HAP-1 (cell line): Measurements from ENCODE around the gene EPSTI1.
"Not testable (repeated sequence)": the region's sequence is repeated elsewhere in the genome, so short reads cannot be mapped to it uniquely, and the experiment has no call there.

Source experiments
- DNase-seq, 2 experiments: peaks; one replicate each; pipeline ENCODE4 v3.0.0-alpha.2; 2016 to 2020; ENCODE audit warnings: low spot score in 2 of 2
- H3K27me3 ChIP-seq: fragments of 250-450 bp; sonication (Bioruptor Pico); 2 replicates; pipeline ENCODE4 v1.5.1; 2020; ENCODE audit warnings: low read depth, mild to moderate bottlenecking, moderate library complexity
- H3K36me3 ChIP-seq: fragments of 250-450 bp; sonication (Bioruptor Pico); replicated peaks from 2 replicates; pipeline ENCODE4 v1.5.1; 2020; ENCODE audit warnings: mild to moderate bottlenecking
- H3K4me1 ChIP-seq: fragments of 250-450 bp; sonication (Bioruptor Pico); 2 replicates; pipeline ENCODE4 v1.5.1; 2020; ENCODE audit warnings: mild to moderate bottlenecking
- H3K4me3 ChIP-seq: fragments of 250-450 bp; sonication (Bioruptor Pico); 2 replicates; pipeline ENCODE4 v1.5.1; 2020; ENCODE audit warnings: mild to moderate bottlenecking, moderate library complexity
- H3K9me3 ChIP-seq: fragments of 250-450 bp; sonication (Bioruptor Pico); 2 replicates; pipeline ENCODE4 v1.5.1; 2020; ENCODE audit warnings: mild to moderate bottlenecking, moderate library complexity
- in situ Hi-C: fragments of 300-500 bp; cut with MboI; formaldehyde crosslinking; loops from 3 replicates; pipeline ENCODE4 v1.14.3; 2020; ENCODE audit warnings: low sequenced_read_pairs, inconsistent platforms, mixed read lengths

The EPSTI1 gene, protein sequence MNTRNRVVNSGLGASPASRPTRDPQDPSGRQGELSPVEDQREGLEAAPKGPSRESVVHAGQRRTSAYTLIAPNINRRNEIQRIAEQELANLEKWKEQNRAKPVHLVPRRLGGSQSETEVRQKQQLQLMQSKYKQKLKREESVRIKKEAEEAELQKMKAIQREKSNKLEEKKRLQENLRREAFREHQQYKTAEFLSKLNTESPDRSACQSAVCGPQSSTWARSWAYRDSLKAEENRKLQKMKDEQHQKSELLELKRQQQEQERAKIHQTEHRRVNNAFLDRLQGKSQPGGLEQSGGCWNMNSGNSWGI

DNA sequence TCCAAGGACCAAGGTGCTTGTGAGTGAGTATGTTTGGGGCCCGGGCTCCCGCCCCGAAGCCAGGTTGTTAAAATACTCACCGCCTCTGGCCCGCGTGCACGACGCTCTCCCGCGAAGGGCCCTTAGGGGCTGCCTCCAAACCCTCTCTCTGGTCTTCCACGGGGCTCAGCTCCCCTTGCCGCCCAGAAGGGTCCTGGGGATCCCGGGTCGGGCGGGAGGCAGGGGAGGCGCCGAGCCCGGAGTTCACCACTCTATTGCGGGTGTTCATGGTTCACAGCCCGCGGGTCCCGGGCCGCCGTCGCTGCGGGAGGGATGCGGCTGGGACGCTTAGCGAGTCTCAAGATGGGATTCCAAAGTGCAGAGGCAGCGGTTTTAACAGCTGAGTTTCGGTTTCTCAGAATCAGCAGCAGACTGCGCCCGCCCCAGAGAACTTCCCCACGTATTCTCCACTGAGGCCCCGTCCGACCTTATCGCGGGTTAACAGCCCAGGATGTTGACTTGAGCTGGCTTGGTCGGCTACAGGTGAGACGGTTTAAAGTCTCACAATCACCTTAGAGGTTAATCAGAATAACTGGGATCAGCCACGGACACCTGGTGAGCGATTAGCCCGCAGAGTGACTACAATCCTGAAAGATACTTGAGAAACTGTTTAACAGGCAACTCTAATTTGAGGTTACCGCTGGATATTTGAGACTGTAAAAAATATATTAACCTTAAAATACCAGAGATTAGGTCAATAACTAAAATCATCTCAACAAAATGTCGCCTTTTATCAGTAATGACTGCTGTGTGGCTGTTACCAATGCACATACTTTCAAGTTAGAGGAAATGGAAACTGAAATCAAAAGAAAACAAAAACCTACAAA is at the start of gene EPSTI1:
Gene EPSTI1 (minus strand): TSS at position 344 of the 866 bp plus-strand sequence. CDS start 76 bp downstream, at position 268.
- no peak within 1 kb of the TSS for H3K4me3 ChIP-seq
- peaks cover 3% of the 10 kb centered on the region; the same call in 1 of the 2 replicates for H3K9me3 ChIP-seq
- H3K36me3 ChIP-seq, result no peaks in the 10 kb centered on the region
- no peaks in the 10 kb centered on the region for H3K27me3 ChIP-seq
- H3K4me1 ChIP-seq, result peaks cover 25% of the 10 kb centered on the region
- in situ Hi-C loops, result no loop called here
- DNase-seq, result no peak

DNA sequence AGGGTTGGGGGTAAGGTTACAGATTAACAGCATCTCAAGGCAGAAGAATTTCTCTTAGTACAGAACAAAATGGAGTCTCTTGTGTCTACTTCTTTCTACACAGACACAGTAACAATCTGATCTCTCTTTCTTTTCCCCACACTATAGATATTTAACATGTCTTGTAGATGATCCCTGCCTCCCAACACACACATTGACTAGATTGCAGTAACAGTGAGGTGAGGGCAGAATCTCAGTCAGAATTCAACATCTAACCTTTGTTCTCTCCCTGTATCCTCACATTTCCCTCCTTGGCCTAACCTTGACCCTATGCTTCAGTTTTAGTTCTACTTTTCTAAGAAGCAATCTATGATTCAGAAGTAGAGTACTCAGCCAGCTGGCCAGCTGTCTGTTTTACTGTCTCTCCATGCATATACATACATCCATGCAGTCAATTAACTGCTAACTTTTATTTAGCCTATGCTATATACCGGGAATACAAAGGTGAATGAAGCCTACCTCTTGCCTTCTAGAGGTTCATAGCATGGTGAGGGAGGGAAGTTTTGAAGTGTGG is 49.4 kb upstream of the EPSTI1 start:
- Histone ChIP-seq H3K27me3 (no peaks in the 10 kb centered on the region), H3K4me3 (no peak overlapping the region), H3K9me3 (no peaks in the 10 kb centered on the region), H3K36me3 (no peaks in the 10 kb centered on the region), H3K4me1 (peaks cover 30% of the 10 kb centered on the region)
- DNase-seq, result no peak
- in situ Hi-C loops, result no loop called here

DNA sequence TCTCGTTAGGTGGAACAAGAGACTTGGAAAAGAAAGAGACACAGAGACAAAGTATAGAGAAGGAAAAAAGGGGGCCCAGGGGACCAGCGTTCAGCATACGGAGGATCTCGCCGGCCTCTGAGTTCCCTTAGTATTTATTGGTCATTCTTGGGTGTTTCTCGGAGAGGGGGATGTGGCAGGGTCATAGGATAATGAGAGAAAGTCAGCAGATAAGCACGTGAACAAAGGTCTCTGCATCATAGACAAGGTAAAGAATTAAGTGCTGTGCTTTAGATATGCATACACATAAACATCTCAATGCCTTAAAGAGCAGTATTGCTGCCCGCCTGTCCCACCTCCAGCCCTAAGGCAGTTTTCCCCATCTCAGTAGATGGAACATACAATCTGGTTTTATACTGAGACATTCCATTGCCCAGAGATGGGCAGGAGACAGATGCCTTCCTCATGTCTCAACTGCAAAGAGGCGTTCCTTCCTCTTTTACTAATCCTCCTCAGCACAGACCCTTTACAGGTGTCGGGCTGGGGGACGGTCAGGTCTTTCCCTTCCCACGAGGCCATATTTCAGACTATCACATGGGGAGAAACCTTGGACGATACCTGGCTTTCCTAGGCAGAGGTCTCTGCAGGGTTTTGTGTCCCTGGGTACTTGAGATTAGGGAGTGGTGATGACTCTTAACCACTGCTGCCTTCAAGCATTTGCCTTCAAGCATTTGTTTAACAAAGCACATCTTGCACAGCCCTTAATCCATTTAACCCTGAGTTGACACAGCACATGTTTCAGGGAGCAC is 48.7 kb upstream of the EPSTI1 start:
- peaks cover 30% of the 10 kb centered on the region for H3K4me1 ChIP-seq
- H3K36me3 ChIP-seq, H3K9me3 ChIP-seq, H3K27me3 ChIP-seq, in situ Hi-C loops, H3K4me3 ChIP-seq: not testable (repeated sequence)
- DNase-seq, result peak; percentile 67 to 77

DNA sequence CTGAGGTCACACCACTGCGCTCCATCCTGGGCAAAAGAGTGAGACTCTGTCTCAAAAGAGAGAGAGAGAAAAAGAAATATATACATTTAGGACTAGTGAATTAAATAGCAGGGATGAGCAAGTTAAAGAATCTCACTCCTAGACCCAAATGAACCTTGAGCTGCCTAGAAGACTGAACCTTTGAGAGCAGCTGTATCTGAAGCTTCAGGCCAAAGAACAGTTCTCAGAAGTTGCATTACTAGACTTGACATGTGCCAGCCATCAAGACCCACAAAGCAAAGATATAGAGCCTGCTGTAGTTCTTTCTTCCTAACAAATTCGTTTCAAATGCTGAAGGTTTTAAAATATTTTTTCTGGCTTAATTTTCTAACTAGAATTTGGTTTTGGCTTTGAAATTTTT is 47.9 kb upstream of the EPSTI1 start:
- in situ Hi-C loops, result no loop called here
- H3K4me1 ChIP-seq, result peaks cover 34% of the 10 kb centered on the region
- H3K4me3 ChIP-seq, result no peak overlapping the region

DNA sequence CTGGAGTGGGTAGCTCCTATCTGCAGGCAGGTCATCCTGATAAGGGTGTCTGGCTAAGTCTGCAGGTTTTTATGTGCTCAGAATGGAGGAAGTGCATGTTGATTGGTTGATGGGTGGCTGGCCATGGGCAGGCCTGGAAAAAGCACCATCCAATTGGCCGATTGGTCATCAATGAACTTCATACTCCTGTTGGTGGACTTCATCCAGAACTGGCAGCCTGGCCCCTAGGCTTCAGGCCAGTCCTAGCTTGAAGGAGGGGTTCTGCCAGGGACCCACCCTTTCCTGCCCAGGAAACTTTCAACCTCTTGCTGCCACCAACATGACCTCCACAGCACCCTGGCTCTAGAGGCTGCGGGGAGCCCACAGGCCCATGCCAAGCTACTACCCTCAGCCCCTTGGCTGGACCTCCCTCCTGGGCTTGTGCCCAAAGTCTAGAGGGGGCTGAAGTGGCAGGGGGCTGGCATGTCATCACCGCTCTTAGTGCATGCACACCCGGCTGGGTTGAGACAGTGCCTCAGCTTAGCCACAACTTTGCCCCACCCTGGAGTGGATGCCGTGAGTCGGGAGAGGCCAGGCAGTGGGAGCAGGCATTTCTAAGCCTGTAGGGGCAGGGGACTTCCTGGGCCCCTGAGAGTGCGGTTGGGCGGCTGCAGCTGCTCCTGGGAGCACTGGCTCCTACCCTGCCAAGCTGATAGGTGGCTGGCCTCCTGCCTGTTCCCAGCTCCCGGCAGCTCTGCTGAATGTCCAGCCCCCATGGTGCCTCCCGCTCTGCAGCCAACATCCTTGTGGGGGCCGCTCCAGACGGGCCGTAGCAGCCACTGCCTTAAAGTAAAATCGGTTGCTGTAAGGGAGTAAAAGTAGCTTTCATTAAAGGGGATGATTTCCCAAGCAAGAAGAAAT is 44.6 kb upstream of the EPSTI1 start:
- H3K9me3 ChIP-seq, result peaks cover 3% of the 10 kb centered on the region
- H3K4me1 ChIP-seq, result peaks cover 27% of the 10 kb centered on the region
- H3K4me3 ChIP-seq, result no peak overlapping the region
- in situ Hi-C loops, result no loop called here
- no peaks in the 10 kb centered on the region for H3K36me3 ChIP-seq
- H3K27me3 ChIP-seq, result no peaks in the 10 kb centered on the region
- DNase-seq, result no peak

More for the DNA sequence above, 47.9 kb upstream of the EPSTI1 start:
- no peak for DNase-seq
- Histone ChIP-seq H3K9me3 (no peaks in the 10 kb centered on the region), H3K36me3 (no peaks in the 10 kb centered on the region), H3K27me3 (no peaks in the 10 kb centered on the region)

DNA sequence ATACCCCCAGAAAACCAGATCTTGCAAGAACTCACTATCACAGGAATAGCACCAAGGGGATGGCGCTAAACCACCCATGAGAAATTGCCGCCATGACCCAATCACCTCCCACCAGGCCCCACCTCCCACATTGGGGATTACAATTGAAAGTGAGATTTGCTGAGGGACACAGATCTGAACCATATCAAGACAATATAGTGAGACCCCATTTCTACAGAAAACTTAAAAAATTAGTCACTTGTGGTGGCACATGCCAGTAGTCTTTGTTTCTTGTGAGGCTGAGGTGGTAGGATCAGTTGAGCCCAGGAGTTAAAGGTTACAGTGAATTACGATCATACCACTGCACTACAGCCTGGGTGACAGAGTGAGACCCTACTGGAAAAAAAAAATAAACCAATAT is 41.0 kb upstream of the EPSTI1 start:
- Histone ChIP-seq H3K27me3 (no peaks in the 10 kb centered on the region), H3K4me3 (no peak overlapping the region), H3K9me3 (peaks cover 3% of the 10 kb centered on the region), H3K36me3 (no peaks in the 10 kb centered on the region), H3K4me1 (peaks cover 44% of the 10 kb centered on the region)
- DNase-seq, result no peak
- in situ Hi-C loops, result no loop called here

DNA sequence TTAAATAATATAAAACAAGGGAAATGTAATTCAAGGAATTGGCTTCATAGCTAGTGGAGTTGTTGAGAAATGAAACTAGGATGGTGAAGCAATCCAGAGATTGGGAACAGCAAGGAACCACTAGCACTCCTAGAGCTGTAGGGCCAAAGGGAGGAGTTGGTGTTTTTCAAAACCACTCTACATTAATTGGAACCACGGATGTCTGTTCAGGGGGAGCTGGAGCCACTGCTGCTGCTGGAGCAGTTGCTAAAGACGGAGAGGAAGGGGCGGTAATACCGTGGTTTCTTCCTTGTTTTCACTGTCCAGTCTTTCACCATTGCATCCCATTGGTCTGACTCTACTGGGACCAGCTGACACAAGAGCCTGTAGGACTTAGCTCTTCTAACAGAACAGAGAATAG is 39.8 kb upstream of the EPSTI1 start:
- Histone ChIP-seq H3K4me1 (peaks cover 48% of the 10 kb centered on the region), H3K4me3 (no peak overlapping the region), H3K9me3 (peaks cover 3% of the 10 kb centered on the region), H3K36me3 (no peaks in the 10 kb centered on the region), H3K27me3 (no peaks in the 10 kb centered on the region)
- in situ Hi-C loops, result no loop called here
- no peak for DNase-seq

DNA sequence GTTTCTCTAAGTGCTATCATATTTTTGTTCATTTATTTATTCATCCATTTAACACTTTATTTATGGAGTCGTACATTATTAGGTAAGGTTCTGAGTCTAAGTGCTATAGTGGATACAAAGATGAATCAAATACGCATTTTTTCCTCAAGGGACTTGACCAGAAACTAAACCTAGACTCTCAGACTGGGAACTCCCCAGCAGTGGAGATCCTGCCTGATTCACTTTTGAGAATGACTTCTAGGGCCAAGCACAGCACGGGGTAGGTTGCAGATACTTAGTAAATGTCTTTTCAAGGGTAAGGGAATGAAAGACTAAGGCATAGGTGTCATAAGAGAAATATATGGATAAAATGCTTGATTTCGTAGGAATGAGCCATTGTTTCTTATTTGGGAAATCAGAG is 38.5 kb upstream of the EPSTI1 start:
- H3K4me1 ChIP-seq, result peaks cover 56% of the 10 kb centered on the region
- no peaks in the 10 kb centered on the region for H3K27me3 ChIP-seq
- in situ Hi-C loops, result no loop called here
- DNase-seq, result no peak
- no peaks in the 10 kb centered on the region for H3K36me3 ChIP-seq
- no peak overlapping the region for H3K4me3 ChIP-seq
- H3K9me3 ChIP-seq, result peaks cover 3% of the 10 kb centered on the region

DNA sequence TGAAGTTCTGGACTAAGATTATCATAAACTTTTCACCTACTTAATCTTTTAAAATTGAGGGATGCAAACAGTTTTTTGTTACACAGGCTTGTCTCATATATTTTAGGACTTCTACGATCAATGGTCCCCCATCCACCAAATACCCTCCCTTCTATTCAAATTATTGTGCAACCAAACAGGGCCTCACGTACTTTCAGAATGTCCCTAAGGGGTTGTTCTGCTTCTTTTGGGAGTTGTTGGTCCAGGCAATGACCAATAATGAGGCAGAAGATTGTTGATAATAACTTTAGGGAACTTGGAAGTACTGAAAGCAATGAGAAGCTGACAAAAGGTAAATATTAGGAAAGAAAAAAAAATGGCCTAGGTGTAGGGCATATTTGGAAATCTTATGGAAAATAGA is 34.2 kb upstream of the EPSTI1 start:
- H3K36me3 ChIP-seq, result no peaks in the 10 kb centered on the region
- no peaks in the 10 kb centered on the region for H3K9me3 ChIP-seq
- in situ Hi-C loops, result no loop called here
- H3K4me3 ChIP-seq, result no peak overlapping the region
- no peak for DNase-seq
- peaks cover 50% of the 10 kb centered on the region for H3K4me1 ChIP-seq
- no peaks in the 10 kb centered on the region for H3K27me3 ChIP-seq

DNA sequence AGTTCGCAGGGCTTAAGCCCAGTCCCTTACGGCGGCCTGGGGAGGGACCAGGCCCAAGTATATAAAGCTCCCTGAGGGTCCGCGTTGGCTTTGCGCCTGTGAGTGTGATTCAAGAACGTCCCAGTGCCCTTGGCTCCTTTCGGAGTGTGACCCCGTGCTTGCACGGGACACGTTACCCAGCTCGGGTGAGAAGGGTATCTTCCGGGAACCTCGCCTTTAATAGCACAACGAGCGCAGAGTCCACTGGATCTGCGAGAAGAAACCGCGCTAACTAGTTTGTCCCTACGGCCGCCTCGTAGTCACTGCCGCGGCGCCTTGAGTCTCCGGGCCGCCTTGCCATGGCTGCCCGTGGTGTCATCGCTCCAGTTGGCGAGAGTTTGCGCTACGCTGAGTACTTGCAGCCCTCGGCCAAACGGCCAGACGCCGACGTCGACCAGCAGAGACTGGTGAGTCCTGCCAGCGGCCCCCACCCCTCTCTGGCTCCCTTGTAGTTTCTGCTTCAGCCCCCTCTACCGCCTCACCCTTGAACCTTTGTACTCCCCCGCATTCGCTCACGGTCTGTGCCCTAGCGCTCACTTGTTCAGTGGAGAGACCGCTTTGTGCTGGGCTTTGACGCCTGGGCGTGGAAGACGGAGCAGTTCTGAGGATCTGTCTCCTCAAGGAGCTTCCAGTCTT is 31.4 kb upstream of the EPSTI1 start, which contains the start of gene DNAJC15:
Gene DNAJC15 (plus strand): TSS at position 298 of the 675 bp plus-strand sequence. CDS start 41 bp downstream, at position 339.
- Histone ChIP-seq H3K4me3 (no peak within 1 kb of the TSS), H3K4me1 (peaks cover 34% of the 10 kb centered on the region), H3K9me3 (no peaks in the 10 kb centered on the region), H3K36me3 (no peaks in the 10 kb centered on the region), H3K27me3 (no peaks in the 10 kb centered on the region)
- DNase-seq, result no peak
- in situ Hi-C loops, result no loop called here

DNA sequence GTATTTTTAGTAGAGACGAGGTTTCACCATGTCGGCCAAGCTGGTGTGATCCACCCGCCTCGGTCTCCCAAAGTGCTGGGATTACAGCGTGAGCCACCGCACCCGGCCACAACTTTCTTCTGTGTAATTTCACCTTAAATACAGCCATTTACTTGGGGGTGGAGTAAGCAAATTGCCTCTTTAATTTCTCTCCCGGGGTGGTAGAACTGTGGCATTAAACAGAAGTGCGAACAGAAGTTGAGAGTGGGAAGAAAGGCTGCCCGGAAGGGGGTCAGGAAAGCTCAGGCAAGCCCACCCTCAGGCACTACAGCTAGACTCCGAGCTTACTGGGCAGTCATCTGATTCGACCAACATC is 30.9 kb upstream of the EPSTI1 start:
- Histone ChIP-seq H3K36me3 (no peaks in the 10 kb centered on the region), H3K27me3 (no peaks in the 10 kb centered on the region), H3K9me3 (no peaks in the 10 kb centered on the region), H3K4me1 (peaks cover 29% of the 10 kb centered on the region), H3K4me3 (no peak overlapping the region)
- no peak for DNase-seq
- in situ Hi-C loops, result no loop called here

DNA sequence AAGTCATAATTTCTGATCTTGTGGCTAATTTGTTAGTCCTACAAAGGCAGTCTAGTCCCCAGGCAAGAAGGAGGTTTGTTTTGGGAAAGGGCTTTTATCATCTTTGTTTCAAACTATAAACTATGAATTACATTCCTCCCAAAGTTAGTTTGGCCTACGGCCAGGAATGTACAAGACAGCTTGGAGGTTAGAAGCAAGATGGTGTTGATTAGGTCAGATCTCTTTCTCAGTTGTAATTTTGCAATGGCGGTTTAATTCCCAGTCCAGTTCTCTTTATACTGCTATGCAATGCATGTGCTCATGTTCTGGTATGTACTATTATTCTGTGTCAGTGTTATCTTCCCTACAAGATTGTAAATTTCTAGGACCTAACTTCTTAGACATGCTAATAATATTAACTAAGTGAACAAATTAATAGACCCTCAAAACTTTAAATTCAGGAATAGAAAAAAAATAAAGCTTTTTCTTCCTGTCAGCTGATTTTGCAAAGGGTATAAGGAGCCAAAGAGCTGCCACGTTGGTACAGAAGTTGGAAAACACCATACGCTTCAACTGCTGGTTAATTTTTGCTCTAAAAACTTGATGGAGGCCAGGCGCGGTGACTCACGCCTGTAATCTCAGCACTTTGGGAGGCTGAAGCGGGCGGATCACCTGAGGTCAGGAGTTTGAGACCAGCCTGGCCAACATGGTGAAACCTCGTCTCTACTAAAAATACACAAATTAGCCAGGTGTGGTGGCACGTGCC is 30.1 kb upstream of the EPSTI1 start:
- in situ Hi-C loops, result no loop called here
- DNase-seq, result peak in 1 of 2 experiments; percentile 42
- H3K27me3 ChIP-seq, result no peaks in the 10 kb centered on the region
- no peaks in the 10 kb centered on the region for H3K9me3 ChIP-seq
- H3K36me3 ChIP-seq, result no peaks in the 10 kb centered on the region
- H3K4me1 ChIP-seq, result peaks cover 26% of the 10 kb centered on the region
- no peak overlapping the region for H3K4me3 ChIP-seq
